ENCODE data around the gene CERCAM.
"Not testable (repeated sequence)": the region's sequence is repeated elsewhere in the genome, so short reads cannot be mapped to it uniquely, and the experiment has no call there.

CERCAM gene

GRCh38 chr9:128393970-128394369 is 26.7 kb upstream of the CERCAM start:
- DNase-seq: no peak

DNA sequence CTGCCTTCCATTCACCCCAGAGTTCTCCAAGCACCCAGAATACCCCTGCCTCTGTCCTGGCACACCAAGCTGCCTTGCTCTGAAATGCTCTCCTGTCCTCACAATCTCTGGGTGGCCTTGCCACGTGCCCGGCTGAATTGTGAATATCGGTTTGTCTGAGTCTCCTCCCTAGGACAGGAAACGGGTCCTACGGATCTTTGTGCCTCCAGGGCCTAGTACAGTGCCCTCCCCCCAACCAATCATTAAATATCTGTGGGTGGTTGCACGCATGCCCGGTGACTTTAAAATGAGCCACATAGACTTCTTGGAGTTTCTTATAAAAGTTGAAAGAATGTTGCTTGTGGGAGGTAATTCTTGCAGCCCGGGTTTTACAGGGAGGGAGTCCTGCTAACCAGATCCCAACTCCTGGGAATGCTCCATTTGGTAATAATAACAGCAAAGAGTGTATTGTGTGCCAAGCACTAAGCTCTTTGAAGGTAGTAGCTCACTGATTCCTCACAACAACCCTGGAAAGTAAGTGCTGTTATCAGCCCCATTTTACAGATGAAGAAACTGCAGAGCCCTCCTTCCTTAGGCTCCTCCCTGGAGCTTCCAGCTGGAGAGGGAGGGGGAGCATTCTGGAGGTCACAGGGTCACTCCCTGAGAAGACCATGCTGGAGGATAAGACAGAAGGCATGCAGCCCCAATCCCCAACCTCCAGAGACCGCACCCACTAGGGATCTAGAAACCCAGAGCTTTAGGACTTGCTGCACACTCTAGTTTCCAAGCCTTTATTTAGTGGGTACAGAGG is 26.1 kb upstream of the CERCAM start:
- DNase-seq: no peak

DNA sequence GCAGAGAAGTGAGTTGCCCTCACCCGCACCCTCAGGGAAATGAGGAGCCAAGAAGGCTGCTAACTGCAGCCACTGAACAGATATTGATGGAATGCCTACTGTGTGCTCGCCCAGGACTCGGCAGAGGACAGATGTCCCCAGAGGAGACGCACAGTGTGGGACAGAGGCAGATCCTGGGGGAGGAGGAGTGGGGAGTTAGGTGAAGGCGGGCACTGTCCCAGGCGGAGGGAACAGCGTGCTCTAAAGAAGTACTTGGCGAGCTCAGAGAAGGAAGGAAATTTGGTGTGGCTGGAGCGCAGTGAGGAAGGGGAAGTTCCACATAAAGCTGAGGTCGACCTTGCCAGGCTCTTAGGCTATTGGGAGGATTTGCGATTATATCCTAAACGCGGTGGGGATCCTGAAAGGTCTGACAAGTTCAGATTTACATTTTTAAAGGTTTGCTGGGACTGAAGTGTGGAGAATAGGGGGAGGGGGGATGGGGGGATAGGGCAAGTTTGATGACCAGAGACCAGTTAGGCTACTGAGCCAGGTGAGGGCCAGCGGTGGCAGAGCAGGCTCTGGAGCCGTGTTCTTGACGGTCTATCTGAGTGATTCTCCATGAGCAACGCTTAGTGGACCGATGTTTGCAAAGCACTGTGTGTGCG is 23.6 kb upstream of the CERCAM start:
- no peak for DNase-seq

- no peak for DNase-seq
Observed at GRCh38 chr9:128397831-128398230, 22.8 kb upstream of the CERCAM start.

- no peak for DNase-seq
Observed at GRCh38 chr9:128399861-128400260, 20.8 kb upstream of the CERCAM start.

- no peak for DNase-seq
Observed at GRCh38 chr9:128404560-128404959, 16.1 kb upstream of the CERCAM start.

DNA sequence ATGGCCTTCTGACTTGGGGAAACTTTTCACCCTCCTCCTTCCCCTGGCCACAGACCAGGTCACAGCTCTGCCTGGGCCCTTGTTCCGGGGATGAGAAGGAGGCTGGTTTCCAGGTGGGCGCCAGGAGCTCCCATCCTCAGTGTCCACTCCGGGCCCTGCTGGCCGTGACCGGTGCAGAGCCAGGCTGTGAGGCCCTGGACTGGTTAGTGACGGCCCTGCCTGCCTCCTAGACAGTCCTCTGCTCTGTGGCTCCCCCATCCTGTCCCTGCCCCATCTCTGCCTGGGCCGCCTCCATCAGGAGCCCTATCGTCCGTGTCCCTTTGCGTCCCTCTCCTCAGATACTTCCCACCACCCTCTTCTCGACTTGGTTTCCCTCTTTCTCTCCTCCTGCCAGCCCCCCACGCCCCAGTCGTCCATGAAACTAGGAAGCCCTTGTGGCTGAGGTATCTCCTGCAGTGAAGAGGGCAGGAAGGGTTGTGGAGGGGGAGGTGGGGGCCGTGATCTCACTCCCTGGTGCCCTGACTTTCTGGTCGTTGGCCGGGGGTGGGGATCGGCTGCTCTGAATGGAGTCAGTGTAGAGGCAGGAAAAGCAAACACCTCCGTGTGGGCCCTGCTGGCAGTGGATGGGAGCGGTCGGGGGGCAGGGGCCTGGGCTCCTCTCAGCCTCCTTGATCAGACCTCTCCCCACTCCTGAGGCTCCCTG is 15.4 kb upstream of the CERCAM start:
- DNase-seq: no peak

GRCh38 chr9:128405780-128406171 is 14.9 kb upstream of the CERCAM start:
- DNase-seq: no peak

- DNase-seq: no peak
Observed at GRCh38 chr9:128406848-128407391, 13.7 kb upstream of the CERCAM start.

DNA sequence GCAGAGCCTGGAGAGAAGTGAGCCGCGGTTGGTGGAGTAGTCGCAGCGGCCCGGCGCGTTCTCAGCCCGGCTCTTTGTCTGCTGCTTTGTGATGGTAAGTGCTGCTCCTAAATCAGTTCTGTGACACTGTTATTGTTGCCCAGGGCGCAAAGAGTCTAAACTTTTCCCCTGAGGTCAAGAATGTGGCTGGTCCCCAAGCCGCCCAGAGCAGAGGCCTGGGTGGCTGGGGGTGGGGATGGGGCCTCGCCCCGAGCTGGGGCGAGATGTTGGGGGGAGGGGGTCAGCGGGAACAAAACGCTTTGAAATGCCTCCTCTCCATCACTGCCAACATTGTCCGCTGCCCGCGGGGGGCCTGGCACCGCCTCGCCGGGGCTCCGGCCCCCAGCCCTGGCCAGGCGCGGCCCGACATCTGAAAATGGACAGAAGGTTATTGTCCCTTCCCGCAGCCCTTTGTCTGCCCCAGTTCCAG is 11.7 kb upstream of the CERCAM start:
- no peak for DNase-seq

DNA sequence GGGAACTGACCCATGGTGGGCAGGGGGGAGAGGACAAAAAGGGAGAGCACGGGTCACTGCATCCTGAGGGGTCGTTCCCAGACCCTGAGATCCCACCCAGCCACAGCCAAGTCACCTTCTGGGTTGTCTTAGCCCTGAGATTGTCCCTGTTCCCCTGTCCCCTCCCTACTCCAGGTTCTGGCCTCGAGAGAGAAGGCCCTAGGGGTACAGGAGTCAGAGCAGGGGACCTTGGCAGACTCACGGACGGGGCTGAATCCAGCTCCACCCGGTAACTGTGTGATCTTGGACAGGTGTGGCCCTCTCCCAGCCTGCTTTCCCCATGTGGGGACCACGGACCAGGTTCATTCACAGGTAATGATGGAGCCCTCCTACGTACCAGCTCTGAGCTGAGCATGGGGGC is 11.2 kb upstream of the CERCAM start:
- DNase-seq: no peak

GRCh38 chr9:128409978-128410377 is 10.7 kb upstream of the CERCAM start:
- no peak for DNase-seq

DNA sequence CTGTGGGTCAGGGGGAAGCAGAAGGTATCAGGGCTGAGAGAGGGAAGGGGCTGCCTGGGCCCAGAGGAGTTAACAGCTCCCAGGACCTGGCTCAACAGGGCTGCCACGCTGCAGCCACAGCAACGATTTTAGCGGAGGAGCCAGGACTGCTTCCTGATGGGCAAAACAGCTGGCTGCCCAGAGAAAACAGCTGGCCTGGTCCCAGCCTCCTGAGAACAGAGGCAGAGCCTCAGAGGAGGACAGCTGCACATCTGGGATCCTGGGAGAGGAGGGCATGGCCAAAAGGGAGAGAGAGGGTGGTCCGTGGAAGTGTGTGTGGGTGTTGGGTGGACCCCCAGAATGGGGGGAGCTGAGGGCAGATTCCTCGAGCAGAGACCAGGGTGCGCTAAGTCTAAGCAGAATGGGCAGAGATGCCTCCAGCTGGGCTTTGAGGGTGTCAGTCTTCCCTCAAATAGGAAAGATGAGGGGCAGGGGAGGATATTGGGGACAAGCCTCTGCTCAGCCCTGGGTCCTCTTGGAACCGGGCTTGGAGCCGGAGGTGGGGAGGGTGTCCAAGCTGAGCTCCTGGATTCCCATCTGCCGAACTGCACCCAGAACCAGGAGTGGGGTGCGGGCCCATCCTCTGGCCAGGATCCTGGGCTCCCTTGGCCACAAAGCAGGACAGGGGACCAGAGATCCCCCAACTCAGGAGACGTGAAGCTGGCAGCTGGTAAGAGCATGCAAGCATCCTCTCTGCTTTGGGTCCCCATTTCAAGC is 9.1 kb upstream of the CERCAM start:
- no peak for DNase-seq

- peak; percentile 34 for DNase-seq
Observed at GRCh38 chr9:128412120-128412790, 8.4 kb upstream of the CERCAM start.

DNA sequence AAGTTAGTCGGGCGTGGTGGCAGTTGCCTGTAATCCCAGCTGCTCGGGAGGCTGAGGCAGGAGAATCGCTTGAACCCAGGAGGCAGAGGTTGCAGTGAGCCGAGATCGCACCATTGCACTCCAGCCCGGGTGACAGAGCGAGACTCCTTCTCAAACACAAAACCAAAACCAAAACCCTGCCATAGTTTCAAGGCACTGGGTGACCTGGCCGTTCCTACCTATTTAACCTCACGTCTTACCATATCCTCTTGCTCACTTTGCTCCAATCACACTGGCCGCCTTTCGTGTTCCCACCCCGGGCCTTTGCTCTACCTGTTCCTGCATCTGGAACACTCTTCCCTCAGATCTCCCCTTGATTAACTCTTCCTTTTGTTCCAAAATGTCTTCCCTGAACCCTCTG is 6.9 kb upstream of the CERCAM start:
- DNase-seq: not testable (repeated sequence)

GRCh38 chr9:128414461-128414860 is 6.2 kb upstream of the CERCAM start:
- DNase-seq: no peak

- DNase-seq: no peak
Observed at GRCh38 chr9:128415281-128415680, 5.4 kb upstream of the CERCAM start.

GRCh38 chr9:128416014-128416413 is 4.6 kb upstream of the CERCAM start:
- DNase-seq: no peak

DNA sequence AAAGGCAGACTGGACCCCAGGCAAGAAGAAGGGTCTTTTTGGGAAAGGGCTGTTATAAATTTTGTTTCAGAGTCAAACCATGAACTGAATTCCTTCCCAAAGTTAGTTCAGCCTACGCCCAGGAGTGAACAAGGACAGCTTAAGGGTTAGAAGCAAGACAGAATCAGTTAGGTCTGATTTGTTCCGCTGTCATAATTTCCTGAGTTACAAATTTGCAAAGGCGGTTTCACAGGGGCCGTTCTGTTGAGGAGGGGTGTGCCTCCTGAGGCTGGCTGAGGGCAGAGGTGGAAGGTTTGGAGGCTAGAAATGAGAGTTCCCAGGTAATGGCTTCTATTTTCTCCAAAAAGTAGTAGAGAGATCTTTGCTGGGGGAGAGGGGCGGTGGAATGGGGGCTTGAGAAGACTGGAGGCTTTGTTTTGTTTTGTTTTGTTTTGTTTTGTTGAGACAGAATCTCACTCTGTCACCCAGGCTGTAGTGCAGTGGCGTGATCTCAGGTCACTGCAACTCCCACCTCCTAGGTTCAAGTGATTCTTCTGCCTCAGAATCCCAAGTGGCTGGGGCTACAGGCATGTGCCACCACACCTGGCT is 4.1 kb upstream of the CERCAM start:
- no peak for DNase-seq

DNA sequence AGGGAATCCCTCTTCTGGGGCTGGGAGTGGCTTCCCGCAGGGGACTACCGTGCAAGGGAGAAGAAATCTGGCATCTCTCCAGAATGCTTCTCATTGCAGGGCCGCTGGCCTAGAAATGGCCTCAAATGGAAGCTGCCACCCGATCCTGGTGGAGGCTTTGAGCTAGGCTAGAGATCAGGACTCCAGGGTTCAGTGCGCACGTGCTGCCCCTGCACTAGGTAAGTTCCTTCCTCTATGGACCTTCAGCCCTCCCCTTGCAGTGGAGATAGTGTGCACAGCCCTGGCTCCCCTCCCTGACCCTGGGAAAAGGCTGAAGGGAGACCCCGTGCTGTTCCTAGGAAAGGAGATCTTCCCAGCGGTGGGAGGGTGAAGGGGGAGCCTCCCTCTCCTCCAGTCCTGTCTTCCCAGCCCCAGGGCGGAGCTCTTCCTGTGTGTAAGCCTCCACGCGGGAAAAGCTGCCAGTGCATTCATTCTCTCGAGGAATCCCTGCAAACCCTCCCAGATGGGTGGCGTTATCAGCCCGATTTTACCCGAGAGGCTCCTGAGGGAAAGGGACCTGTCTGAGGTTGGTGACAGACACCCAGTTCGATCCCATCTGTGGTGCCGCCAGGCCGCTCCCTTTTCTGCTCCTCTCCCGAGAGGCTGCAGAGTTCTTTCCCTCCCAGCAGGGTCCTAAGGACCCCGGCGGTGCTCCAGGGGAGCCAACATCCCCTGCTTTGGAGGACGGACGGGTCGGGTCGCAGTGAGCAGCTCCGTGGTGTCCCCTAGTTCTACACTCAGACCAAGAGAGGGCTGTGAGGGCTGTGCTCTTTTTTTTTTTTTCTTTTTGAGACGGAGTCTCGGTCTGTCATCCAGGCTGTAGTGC is 1.4 kb upstream of the CERCAM start:
- DNase-seq: no peak
